Activated CD8-positive, alpha-beta memory T cell treated with anti-CD3 and anti-CD28 coated beads, Interleukin-2, amount 50 U/mL, for 1 hour (primary cell): ENCODE measurements around the gene FHOD1.

Source experiments
- DNase-seq: peaks from one replicate; pipeline ENCODE4 v3.0.0-alpha.2; 2020; ENCODE audit errors: extremely low read depth

The FHOD1 gene

DNA sequence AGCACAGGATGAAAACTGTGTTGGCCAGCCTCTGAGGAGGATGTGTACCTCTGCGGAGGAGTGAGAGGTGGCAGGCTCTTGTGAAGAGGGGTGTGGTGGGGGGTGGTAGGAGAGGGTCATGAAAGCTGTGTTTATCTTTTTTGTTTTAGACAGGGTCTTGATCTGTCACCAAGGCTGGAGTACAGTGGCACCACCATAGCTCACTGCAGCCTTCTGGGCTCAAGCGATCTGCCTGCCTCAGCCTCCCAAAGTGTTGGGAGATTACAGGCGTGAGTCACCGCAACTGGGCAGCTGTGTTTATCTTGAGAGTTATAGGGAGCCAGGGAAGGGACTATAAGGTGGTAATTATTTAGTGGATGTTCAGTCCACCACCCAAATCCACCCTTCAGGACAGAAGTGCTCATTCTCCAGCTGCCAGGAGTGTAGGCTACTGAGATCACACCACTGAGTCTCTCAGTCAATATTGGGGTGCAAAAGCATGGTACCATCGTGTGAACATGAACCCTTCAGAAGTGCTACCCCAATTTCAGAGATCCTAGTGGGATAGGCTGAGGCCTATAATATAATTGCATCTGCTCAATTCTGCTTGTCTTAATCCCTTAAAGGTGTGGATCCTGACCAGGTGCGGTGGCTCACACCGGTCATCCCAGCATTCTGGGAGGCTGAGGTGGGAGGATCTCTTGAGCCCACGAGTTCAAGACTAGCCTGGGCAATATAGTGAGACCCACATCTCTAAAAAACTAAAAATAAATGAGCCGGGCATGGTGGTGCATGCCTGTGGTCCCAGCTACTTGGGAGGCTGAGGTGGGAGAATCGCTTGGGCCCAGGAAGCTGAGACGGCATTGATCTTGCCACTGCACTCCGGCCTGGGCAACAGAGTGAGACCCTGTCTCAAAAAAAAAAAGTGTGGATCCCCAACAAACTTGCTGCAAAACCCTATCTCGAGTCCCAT lies 56.6 kb downstream of the FHOD1 start:
- no peak for DNase-seq

DNA sequence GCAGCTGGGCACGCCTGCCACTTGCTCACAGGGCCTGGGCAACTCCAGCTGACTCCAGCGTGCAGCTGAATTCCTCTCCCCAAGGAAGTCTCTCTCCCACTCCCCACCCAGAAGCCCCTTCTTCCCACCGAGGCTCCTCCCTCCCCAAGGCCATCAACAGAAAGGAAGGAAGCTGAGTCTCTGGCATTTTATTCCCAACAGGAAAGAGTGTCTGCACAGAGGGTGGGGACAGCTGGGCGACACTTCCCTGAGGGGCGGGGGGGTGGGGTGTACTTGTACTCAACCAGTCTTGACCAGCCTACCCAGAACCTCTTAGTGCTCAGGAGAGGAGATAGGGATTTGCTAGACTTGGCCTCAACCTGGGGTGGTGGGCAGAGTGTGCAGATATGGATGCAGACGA lies 57.2 kb downstream of the FHOD1 start, which contains the start of gene EXOC3L1:
EXOC3L1 (minus strand) TSS at position 96 of the 400 bp plus-strand sequence. CDS start 460 bp downstream, outside the sequence.
- no peak for DNase-seq

DNA sequence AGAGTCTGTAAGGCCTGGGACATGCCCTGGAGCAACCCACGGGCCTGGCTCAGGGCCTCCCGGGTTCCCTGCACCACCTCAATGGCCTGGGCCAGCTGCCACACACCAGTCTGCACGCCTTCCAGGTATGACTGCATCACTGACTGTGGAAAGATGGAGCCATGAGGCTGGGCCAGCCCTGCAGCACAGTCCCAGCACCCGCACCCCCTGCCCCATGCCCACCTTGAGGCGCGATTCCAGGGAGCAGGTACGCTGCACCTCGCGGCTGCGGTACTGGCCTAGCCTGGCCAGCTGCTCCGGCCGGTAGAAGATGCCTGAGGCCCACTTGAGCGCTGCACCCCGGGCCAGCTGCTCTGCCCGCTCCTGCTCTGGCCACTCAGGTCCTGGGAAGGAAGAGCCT lies 58.5 kb downstream of the FHOD1 start:
- no peak for DNase-seq

DNA sequence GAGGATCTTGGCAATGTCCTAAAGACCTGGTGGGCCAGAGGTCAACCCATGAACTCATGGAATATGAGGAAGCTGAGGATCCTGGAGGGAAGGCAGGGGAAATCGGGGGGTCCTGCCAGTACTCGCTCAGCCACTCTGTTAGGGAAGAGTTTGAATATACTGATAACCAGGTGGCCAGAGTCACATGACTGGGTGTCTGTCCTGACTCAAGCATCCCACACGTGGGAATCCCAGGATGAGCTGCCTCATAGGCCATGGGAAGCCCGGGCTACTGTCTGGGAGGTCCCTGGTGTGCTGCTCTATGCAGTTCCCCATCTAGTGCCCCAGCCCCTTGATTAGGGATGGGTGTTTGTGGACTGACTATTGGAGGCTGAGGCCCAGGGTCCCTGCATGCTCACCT lies 59.0 kb downstream of the FHOD1 start:
- DNase-seq = no peak

DNA sequence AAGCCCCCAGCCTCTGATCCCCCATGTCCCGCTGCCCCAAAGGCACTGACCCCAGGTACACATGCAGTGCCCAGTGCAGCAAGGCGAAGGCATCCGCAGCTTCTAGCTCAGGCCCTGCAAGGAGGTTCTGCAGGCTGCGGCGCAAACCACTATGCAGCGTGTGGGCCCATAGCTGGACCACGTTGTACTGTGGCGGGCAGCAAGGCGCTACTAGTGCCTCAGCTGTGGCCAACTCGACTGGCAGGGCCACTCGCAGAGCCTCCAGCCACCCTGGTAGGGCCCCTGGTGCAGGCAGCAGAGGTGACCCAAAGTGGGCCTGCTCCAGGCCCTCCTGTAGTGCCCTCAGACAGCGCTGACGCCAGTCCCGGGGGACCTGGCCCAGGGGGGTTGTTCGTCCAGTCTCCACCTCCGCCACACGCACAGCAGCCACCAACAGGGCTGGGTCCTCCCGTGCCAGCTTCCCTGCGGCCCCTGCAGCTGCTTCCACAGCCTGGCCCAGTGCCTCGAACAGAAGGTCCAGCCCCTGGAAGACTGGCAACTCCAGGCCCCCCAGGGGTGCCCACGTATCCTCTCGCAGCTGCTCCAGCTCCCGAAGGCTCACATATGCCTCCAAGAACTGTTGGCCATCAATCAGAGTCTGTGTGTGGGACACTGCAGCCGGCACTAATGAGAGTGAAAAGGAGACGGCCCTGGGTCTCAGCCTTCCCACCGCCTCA lies 59.9 kb downstream of the FHOD1 start:
- no peak for DNase-seq

DNA sequence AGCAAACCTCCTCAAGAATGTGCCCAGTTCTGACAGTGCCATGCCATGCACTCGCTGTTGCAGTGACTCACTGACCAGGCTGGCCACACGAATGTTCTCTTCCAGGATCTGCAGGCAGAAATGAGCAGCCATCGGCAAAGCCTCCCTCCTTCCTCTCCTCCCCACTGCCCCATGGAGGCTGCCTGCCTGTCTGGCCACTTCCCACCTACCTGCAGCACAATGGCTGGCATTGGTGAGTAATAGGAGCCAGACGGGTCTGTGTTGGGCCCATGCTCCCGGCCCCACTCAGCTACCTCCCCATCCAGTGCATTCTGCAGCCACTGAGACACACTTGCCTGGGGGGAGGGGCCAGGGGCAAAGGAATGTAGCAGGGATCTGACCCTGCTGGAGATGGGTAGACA lies 60.7 kb downstream of the FHOD1 start:
- DNase-seq = no peak

DNA sequence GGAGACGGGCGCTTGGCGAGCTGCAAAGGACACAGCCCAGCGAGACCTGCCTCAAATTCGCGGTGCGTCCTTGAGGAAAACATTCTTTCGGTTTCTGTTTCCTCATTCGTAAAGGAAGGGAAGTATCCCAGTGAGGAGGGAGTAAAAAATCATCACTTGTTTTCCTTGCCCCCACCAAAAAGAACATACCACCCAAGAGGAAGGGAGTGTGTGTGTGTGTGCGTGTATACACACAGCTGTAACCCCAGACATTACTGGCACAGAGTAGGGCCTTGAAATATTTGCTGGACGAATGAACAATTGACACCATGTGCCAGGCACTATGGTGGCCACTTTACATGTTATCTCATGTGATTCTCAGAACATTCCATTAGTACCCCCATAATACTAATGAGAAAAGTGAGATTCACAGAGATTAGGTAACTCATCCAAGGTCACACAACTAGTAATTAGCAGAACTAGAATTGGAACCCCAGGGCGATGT lies 61.6 kb downstream of the FHOD1 start:
- no peak for DNase-seq

DNA sequence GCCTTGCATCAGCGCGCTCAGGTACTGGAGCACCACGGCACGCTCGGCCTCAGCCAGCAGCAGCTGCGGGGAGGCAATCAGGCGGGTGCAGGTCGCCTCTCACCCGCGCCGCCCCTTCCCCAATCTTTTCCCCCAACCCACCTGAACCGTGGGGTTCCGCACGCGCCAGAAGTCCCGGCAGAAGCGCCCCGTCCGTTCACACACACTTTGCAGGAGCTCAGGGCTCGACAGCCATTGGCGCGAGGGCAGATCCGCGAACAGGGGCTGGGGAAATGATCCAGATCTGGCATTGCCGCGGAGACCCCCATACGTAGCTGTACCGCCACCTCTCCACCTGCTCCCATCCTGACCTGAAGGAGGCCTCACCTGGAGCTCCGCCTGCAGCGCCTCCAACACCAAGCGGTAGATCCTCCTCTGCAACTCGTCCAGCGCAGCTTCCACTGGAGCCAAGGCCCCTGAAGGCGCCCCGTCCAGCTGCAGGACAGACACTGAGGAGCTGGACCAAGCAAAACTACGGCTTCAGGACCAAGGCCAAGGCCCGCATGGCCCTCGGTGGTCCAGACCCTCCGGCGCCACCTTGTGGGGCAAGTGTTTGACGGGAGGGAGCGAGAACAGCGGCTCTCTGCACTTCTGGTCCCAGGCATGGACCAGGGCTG lies 62.2 kb downstream of the FHOD1 start:
- DNase-seq = peak; percentile 47

DNA sequence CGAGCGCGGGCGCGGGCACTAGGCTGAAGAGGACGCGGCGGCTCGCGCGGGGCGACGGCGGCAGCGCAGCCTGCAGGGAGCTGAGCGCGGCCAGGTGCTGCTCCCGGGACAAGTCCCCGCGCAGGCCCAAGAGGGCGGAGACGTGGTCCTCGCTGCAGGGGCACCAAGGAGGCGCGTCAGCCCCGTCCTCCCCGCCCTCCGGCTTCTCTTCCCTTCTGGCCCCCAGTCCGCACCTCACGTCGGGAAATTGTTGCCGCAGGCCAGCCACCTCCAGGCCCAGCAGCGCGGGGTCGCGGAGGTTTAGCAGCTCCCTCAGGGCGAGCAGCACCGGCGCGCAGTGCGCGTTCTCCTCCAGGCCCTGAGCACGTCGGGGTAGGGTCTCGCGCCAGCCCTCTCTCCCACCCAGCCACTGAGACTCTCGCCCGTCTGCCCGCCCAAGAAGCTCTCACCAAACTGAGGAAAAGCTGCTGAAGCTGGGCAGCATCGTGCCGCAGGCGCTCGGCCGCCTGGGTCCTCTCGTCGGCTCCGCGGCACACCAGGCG lies 62.8 kb downstream of the FHOD1 start:
- DNase-seq = no peak

DNA sequence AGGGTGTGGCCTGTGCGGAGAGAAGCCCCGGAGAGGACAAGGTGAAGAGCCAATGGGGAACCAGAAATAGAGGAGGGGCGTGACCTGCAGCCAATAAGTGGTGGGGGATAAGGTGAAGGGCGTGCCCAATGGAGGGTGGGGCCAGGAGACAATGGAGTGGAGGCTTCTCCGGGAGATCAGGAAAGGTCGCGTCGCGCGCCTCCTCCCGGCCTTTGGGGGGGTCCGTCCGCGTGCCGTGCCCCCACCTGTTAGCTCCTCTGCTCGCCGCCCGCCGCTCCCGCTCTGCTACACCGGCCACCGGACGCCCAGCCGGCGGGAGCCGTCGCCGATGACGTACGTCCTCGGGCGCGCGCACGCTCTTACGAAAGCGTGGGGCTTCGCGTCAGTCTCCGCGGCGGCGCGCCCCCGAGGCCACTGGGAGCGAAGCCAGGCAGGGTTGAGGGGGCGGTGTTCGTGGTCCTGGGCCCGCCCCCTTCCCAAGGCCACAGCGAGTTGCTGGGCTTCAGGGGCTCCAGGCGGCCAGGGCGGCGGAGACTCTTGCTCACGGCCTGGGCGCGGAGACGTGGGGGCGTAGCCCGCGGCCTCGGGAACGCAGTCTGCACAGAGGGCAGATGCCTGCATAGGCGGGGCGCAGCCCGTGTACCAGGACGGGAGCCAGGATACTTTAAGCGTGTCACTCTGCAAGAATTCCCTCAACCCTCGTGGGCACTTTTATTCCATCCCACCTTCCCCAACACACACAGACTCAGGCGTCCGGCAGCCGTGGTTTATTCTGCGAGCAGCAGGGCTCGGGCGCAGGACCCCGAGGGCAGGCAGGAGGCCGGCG lies 63.4 kb downstream of the FHOD1 start, which contains the start of gene MATCAP1:
MATCAP1 (minus strand) TSS at position 337 of the 826 bp plus-strand sequence. CDS start 3,353 bp downstream, outside the sequence.
- DNase-seq = peak; percentile 91

DNA sequence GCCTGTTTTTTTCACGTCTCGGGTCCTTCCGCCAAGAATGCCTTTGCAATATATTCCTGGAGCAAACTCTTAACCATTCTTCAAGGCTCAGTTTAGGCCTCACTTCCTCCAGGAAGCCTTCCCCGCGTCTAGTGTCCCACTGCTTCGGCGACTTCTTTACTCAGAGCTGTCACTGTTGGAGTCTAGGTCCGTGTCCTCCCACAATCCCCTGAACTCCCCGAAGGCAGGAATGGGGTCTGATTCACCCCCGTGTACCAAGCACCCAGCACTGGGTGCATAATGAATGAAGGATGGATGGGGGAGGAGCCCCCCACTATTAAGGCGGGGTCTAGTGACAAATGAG lies 64.0 kb downstream of the FHOD1 start:
- DNase-seq = no peak

DNA sequence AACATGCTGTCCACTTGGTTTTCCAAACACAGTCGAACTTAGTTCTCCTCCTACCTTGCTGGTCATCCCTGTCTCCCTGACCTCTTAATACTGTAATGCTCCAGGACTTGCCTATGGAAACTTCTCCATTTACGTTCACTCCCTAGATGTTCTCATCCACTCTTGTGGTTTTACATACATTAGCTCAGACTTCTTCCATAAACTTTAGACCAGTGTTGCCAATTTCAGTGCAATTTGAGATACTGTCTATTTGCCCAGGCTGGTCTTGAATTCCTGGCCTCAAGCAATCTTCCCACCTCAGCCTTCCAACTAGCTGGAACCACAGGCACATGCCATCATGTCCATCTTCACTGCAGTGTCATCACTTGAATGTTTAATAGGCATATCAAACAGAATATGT lies 65.0 kb downstream of the FHOD1 start:
- DNase-seq = no peak

DNA sequence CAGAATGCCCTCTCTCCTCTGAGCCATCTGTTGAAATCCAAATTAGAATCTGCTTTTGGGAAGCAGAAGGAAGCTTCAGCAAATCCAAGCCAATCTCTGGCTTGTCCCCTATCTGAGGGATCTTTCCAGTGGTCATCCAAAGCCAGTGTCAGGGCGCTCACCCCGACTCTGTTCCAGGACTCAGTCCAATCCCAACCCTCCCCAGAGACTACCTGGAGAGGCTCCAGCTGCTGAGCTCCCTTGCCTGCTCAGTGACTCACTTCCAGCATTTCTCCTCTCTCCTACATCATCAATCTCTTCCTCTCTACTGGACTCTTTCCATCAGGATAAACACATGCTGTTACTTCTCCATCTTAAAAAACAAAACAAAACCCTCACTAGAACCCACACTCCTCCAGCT lies 65.9 kb downstream of the FHOD1 start:
- DNase-seq = no peak

DNA sequence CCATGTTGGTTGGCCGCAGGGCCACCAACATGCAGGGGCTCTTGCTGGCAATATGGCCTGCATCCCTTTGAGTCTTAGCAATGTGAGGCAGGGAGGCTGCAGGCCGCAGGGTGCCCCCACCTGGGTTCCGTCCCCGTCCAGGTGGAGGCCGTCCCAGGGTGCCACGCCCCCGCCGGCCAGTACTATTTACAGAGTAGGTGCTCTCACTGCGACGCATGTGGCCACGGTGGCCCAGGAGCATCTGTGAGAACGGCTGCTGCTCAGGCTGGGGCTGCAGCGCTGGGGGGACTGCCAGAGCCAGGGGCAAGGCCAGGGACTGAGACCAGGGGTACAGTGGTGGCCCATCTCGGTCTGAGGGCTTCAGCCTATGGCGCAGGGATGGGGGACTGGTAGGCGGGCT lies 67.1 kb downstream of the FHOD1 start:
- DNase-seq = no peak

DNA sequence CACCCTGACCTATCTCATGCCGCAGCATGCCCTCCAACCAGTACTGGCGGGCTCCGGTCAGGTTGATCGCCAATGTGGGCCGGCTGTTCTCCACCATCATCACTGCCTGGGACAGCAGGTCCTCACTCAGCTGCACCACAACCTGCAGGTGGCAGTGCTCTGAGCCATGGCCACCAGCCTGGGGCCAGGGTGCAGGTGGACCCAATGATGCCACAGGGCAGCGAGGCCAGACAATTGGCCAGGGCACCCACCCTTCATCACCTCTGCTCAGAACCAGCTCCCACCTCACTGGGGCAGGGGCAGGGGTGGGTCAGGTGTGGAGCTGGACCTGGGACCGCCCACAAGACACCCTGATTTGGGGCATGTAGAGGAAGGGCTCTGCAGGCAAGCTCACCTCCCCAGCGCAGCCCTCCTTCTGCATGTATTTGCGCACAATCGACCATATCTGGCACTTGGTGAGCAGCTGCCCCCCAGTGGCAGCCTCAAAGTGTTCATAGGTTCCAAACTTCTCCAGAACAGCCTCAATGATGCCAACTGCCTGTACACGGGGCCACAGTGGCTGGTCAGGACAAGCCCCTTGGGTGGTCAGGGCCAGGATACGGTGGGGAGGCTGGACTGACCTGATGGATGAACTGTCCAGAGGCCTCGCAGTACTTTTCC lies 67.7 kb downstream of the FHOD1 start:
- DNase-seq = no peak
